ENCODE measurements around the gene SLC27A1. TPM values are rescaled to one million over a fixed set of nuclear protein-coding genes. Genes with fewer than 3 reads are reported as not detected.

SLC27A1 gene
- total RNA-seq, 4 donors from 2014 or later = 30.6 to 58.2 (median 43.6) TPM

DNA sequence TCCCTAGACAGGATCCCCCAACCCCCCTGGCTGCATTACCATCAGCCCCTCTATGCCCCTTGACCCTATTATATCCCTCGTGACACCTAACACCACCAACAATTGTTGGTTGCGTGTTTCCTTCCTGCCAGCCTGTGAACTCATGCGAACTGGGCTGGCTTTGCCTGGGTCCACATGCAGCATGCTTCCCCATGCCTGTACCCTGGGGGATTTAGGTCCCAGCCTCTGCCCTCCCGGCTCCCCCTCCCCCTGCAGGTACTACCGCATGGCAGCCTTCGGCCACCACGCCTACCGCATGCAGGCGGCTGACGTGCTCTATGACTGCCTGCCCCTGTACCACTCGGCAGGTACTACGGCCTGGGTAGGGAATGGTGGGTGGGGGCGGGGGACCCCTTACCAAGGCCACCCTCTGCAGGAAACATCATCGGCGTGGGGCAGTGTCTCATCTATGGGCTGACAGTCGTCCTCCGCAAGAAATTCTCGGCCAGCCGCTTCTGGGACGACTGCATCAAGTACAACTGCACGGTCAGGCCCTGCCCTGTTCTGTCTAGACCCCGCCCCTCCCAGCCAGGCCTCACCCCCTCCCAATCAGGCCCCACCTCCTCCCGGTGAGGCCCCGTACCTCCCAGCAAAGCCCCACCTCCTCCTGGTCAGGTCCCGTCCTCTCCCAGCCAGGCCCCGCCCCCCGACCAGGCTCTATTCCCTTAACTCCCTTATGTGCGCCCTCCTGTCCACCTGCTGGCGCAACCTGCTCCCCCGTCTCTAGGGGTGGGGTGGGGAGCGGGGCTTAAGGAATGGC, 18.5 kb downstream of the SLC27A1 start:
- intact Hi-C loops (cut with DNase I; ENCODE audit: low total_unique reads) = no loop called here
- DNase-seq (ENCODE audit: low spot score in 2 of 2) = peak; percentile 67 to 92
- no peak overlapping the region for H3K4me3 ChIP-seq (ENCODE audit: low read depth, poor library complexity, severe bottlenecking)
- 40 to 51% methylated on average over 26 to 27 of the region's 31 CpGs for WGBS, 2 donors
- no peak for TF ChIP-seq POLR2A (IDR thresholded peaks at IDR 0.05)
- TF ChIP-seq, protein P1, sequence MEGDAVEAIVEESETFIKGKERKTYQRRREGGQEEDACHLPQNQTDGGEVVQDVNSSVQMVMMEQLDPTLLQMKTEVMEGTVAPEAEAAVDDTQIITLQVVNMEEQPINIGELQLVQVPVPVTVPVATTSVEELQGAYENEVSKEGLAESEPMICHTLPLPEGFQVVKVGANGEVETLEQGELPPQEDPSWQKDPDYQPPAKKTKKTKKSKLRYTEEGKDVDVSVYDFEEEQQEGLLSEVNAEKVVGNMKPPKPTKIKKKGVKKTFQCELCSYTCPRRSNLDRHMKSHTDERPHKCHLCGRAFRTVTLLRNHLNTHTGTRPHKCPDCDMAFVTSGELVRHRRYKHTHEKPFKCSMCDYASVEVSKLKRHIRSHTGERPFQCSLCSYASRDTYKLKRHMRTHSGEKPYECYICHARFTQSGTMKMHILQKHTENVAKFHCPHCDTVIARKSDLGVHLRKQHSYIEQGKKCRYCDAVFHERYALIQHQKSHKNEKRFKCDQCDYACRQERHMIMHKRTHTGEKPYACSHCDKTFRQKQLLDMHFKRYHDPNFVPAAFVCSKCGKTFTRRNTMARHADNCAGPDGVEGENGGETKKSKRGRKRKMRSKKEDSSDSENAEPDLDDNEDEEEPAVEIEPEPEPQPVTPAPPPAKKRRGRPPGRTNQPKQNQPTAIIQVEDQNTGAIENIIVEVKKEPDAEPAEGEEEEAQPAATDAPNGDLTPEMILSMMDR (IDR thresholded peaks at IDR 0.05) = no peak

DNA sequence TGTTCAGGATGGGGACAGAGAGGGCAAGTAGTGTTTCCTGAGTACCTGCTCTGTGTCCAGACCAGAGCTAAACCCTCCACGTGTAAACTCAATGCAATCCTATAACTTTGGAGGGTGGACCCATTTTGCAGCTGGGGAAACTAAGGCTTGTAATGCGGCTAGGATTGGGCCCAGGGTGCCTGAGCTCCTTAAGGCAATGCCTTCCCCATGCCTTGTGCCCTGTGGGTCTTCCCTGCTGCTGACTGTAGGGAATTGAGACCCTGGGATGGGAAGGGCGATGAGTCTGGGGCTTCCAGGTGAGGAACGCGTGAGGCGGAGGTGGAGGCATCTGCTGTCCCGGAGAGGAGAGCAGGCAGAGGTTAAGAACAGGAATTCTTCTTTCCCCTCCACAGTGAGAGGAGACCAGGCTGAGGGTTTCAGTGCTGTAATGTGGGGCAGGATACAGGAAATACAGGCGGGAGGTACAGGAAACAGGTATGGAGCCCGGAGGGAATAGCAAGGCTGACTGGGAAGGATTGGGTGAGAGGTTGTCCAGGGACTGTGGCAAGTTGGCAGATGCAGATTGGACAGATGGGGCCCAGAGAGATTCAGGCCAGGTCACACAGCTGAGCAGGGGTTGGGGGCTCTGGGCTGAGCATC, 19.2 kb downstream of the SLC27A1 start:
- TF ChIP-seq, protein P1 (IDR thresholded peaks at IDR 0.05) = no peak
- TF ChIP-seq POLR2A (IDR thresholded peaks at IDR 0.05) = no peak
- WGBS, 2 donors = 81 to 82% methylated on average over 9 of the region's 9 CpGs
- DNase-seq (ENCODE audit: low spot score in 2 of 2) = no peak
- intact Hi-C loops (cut with DNase I; ENCODE audit: low total_unique reads) = no loop called here
- H3K4me3 ChIP-seq (ENCODE audit: low read depth, poor library complexity, severe bottlenecking) = no peak overlapping the region

DNA sequence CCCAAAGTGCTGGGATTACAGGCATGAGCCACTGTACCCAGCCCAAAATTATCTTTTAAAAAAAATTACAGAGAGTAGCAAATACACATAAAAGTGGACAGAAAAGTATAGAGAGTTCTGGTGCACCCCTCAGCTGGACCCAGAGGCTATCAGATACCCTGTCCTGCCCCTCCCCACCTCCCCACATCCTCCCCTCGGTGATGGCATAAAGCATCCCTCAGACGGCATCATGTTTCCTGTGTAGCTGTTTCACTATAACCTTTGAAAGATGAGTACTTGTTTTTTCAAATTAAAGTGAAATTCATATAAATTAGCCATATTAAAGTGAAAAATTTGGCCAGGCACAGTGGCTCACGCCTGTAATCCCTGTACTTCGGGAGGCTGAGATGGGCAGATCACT, 20.1 kb downstream of the SLC27A1 start:
- no peak for DNase-seq (ENCODE audit: low spot score in 2 of 2)
- H3K4me3 ChIP-seq (ENCODE audit: low read depth, poor library complexity, severe bottlenecking) = no peak overlapping the region
- TF ChIP-seq, protein P1 (IDR thresholded peaks at IDR 0.05) = no peak
- no peak for TF ChIP-seq POLR2A (IDR thresholded peaks at IDR 0.05)
- 54 to 68% methylated on average over 4 of the region's 4 CpGs for WGBS, 2 donors
- intact Hi-C loops (cut with DNase I; ENCODE audit: low total_unique reads) = no loop called here

DNA sequence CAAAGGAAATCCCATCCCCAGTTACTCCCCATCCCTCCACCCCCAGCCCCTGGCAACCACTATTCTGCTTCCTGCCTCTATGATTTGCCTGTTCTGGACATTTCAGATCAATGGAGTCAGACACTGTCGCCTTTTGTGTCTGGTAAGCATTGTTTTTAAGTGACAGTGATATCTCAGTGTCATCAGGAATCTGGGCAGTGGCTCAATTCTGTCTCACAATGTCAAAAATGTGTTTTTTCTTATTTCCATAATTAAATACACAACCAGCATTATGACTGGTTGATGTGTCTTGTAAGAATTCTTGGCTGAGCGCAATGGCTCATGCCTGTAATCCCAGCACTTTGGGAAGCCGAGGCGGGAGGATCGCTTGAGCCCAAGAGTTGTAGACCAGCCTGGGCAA, 21.0 kb downstream of the SLC27A1 start:
- intact Hi-C loops (cut with DNase I; ENCODE audit: low total_unique reads) = no loop called here
- no peak overlapping the region for H3K4me3 ChIP-seq (ENCODE audit: low read depth, poor library complexity, severe bottlenecking)
- TF ChIP-seq POLR2A (IDR thresholded peaks at IDR 0.05) = no peak
- TF ChIP-seq, protein P1 (IDR thresholded peaks at IDR 0.05) = no peak
- no peak for DNase-seq (ENCODE audit: low spot score in 2 of 2)
- 58 to 69% methylated on average over 5 of the region's 5 CpGs for WGBS, 2 donors

DNA sequence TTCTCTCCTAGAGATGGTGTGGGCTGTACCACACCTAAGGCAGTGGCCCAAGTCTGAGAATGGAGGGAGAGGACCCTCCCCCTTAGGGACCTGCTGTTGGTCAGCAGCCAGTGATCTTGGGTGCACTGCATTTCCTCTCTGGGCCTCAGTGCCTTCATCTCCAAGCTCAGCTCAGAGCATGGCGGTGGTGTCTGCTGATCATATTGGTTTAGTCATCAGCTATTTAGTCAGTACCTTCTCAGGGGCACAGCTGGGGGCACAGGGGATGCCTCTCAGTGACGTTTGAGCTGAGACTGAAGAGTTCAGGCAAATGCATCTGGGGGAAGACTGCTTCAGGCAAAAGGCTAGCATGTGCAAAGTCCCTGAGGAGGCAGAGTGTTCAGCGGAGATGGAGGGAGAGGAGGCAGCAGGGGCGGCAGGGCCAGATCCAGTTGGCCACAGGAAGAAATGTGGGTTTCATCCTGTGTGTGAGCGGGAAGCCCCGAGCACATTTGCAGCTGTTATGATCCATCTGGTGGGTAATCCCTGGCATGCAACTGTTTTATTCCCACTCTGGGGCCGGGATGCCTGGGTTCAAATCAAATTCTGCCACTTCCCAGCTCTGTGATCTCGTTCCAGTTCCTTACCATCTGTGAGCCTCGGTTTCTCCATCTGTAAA, 25.4 kb downstream of the SLC27A1 start:
- intact Hi-C loops (cut with DNase I; ENCODE audit: low total_unique reads) = no loop called here
- no peak overlapping the region for H3K4me3 ChIP-seq (ENCODE audit: low read depth, poor library complexity, severe bottlenecking)
- no peak for DNase-seq (ENCODE audit: low spot score in 2 of 2)
- WGBS, 2 donors = 66 to 72% methylated on average over 9 of the region's 9 CpGs
- TF ChIP-seq POLR2A (IDR thresholded peaks at IDR 0.05) = no peak
- TF ChIP-seq, protein P1 (IDR thresholded peaks at IDR 0.05) = no peak

Data from lower leg skin (tissue), 4 donors.